ENCODE results near the gene RIPPLY1. TPM values are rescaled to one million over a fixed set of nuclear protein-coding genes. Genes with fewer than 3 reads are reported as not detected.

The RIPPLY1 gene
- total RNA-seq, 1 donor from 2014 or later, result not detected

DNA sequence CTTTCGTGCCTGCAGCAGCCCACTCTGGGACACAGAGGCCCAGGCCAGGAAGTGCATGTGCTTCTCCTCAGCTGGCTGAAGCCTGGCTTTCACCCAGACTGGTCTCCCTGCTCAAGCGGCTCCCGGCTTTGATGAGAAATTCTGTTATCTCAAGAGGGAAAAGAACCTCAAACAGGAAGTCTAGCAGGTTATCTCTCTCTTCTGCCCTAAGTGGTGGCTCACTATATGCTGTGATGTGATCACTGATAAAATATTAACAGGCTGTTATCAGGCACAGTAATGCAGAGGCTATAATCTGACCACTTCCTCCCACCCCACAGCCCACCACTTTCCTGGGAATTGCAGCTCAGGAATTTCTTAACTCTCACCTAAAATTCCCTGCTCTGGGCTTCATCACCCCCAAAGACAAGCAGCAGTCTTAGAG lies 30.4 kb upstream of the RIPPLY1 start:
- no peaks in the 10 kb centered on the region for H3K36me3 ChIP-seq (ENCODE audit: insufficient read depth, low read length)
- H3K9me3 Mint-ChIP-seq (ENCODE audit: unreplicated experiment), result no peaks in the 10 kb centered on the region
- no peaks in the 10 kb centered on the region for H3K36me3 Mint-ChIP-seq (ENCODE audit: low read depth, unreplicated experiment)
- H3K27me3 Mint-ChIP-seq (ENCODE audit: low read depth, unreplicated experiment), result peaks cover 2% of the 10 kb centered on the region
- DNase-seq (ENCODE audit: low read depth) (peak; percentile 47), FAIRE-seq (no peak)
- TF ChIP-seq EZH2 (IDR thresholded peaks at IDR 0.05; ENCODE audit: insufficient read depth, low read length), result no peak
- TF ChIP-seq, protein P1, sequence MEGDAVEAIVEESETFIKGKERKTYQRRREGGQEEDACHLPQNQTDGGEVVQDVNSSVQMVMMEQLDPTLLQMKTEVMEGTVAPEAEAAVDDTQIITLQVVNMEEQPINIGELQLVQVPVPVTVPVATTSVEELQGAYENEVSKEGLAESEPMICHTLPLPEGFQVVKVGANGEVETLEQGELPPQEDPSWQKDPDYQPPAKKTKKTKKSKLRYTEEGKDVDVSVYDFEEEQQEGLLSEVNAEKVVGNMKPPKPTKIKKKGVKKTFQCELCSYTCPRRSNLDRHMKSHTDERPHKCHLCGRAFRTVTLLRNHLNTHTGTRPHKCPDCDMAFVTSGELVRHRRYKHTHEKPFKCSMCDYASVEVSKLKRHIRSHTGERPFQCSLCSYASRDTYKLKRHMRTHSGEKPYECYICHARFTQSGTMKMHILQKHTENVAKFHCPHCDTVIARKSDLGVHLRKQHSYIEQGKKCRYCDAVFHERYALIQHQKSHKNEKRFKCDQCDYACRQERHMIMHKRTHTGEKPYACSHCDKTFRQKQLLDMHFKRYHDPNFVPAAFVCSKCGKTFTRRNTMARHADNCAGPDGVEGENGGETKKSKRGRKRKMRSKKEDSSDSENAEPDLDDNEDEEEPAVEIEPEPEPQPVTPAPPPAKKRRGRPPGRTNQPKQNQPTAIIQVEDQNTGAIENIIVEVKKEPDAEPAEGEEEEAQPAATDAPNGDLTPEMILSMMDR (IDR thresholded peaks at IDR 0.05; ENCODE audit: insufficient read depth, low read depth, low read length), result no peak
- H3K27me3 ChIP-seq (ENCODE audit: insufficient read depth, low read length), result no peaks in the 10 kb centered on the region
- no peaks in the 10 kb centered on the region for H3K9me3 ChIP-seq (ENCODE audit: insufficient read depth, low read depth, low read length)
- no peak overlapping the region for H3K4me3 ChIP-seq (ENCODE audit: insufficient read depth, low read depth, low read length)
- peaks cover 21% of the 10 kb centered on the region for H3K4me1 ChIP-seq (ENCODE audit: insufficient read depth, low read length)
- H3K4me2 ChIP-seq (ENCODE audit: low read length), result peak overlapping the region; percentile 11
- H4K20me1 ChIP-seq (ENCODE audit: insufficient read depth, low read length), result no peaks in the 10 kb centered on the region
- H3K4me3 Mint-ChIP-seq (ENCODE audit: unreplicated experiment), result no peak overlapping the region
- H3K9ac ChIP-seq (ENCODE audit: low read length), result no peak overlapping the region
- no peak overlapping the region for H3K27ac Mint-ChIP-seq (ENCODE audit: unreplicated experiment)
- peaks cover 7% of the 10 kb centered on the region for H3K4me1 Mint-ChIP-seq (ENCODE audit: low read depth, unreplicated experiment)
- H3K79me2 ChIP-seq (ENCODE audit: insufficient read depth, low read length), result no peaks in the 10 kb centered on the region
- H3K27ac ChIP-seq (ENCODE audit: low read depth, low read length), result no peak overlapping the region
- H2AFZ ChIP-seq (ENCODE audit: low read depth, low read length), result no peak overlapping the region

DNA sequence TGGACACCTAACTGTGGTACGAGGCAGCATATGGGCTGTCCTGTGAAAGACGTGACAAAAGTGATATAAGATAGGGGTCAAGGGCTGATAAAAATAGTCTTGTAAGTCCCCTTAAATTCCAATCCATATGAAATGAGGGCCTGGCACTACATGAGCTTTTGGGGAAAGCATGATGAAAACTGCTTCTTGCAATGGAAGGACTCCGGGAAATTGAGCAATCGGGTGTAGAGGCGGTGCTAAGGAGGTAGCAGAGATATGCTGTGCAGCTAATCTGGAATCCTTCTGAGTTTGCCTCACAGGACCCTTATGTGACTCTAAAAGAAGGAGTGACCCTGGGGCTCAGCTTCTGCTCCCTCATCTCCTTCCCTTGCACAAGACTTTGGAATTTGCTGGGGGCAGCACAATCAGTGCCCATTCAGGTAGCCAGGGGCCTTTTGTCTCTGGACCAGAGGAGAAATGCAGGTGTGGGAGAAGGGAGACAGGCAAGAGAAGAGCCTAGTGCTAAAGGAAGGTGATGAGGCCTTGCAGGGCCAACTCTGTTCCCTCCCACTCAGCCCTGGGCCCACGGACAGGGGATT lies 29.9 kb upstream of the RIPPLY1 start:
- DNase-seq (ENCODE audit: low read depth), result peak; percentile 13
- Mint-ChIP-seq H3K27me3 (ENCODE audit: low read depth, unreplicated experiment) (peaks cover 3% of the 10 kb centered on the region), H3K4me3 (ENCODE audit: unreplicated experiment) (no peak overlapping the region), H3K36me3 (ENCODE audit: low read depth, unreplicated experiment) (no peaks in the 10 kb centered on the region), H3K9me3 (ENCODE audit: unreplicated experiment) (no peaks in the 10 kb centered on the region), H3K4me1 (ENCODE audit: low read depth, unreplicated experiment) (peaks cover 7% of the 10 kb centered on the region), H3K27ac (ENCODE audit: unreplicated experiment) (no peak overlapping the region)
- H3K4me2 ChIP-seq (ENCODE audit: low read length), result peak overlapping the region; percentile 31
- no peak overlapping the region for H3K27ac ChIP-seq (ENCODE audit: low read depth, low read length)
- H3K4me3 ChIP-seq (ENCODE audit: insufficient read depth, low read depth, low read length), result no peak overlapping the region
- no peaks in the 10 kb centered on the region for H3K27me3 ChIP-seq (ENCODE audit: insufficient read depth, low read length)
- peaks cover 21% of the 10 kb centered on the region for H3K4me1 ChIP-seq (ENCODE audit: insufficient read depth, low read length)
- no peak for FAIRE-seq
- no peaks in the 10 kb centered on the region for H4K20me1 ChIP-seq (ENCODE audit: insufficient read depth, low read length)
- H3K9ac ChIP-seq (ENCODE audit: low read length), result no peak overlapping the region
- no peaks in the 10 kb centered on the region for H3K9me3 ChIP-seq (ENCODE audit: insufficient read depth, low read depth, low read length)
- H2AFZ ChIP-seq (ENCODE audit: low read depth, low read length), result no peak overlapping the region
- no peaks in the 10 kb centered on the region for H3K79me2 ChIP-seq (ENCODE audit: insufficient read depth, low read length)
- no peak for TF ChIP-seq EZH2 (IDR thresholded peaks at IDR 0.05; ENCODE audit: insufficient read depth, low read length)
- TF ChIP-seq, protein P1 (IDR thresholded peaks at IDR 0.05; ENCODE audit: insufficient read depth, low read depth, low read length), result no peak
- H3K36me3 ChIP-seq (ENCODE audit: insufficient read depth, low read length), result no peaks in the 10 kb centered on the region

DNA sequence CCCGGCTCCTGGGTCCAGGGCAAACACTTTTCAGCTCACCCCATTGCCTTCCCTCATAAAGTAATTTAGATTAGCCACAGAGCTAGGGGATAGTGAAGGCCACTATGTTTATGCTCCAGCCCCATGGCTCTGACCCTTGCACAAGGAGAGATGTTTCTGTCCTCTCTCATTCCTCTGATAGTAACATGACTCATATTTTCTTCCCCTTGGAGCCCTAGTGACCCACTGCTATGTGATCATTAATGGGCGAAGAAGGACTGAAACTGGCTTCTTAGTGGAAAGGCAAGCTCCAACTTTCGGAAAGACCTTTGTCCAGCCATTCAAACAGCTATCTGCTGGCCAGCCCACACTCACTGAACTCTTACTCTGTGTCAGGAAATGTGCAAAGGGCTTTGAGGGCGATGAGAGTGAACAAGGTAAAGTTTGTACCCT lies 29.4 kb upstream of the RIPPLY1 start:
- no peaks in the 10 kb centered on the region for H3K79me2 ChIP-seq (ENCODE audit: insufficient read depth, low read length)
- no peak overlapping the region for H3K4me3 ChIP-seq (ENCODE audit: insufficient read depth, low read depth, low read length)
- no peaks in the 10 kb centered on the region for H4K20me1 ChIP-seq (ENCODE audit: insufficient read depth, low read length)
- TF ChIP-seq, protein P1 (IDR thresholded peaks at IDR 0.05; ENCODE audit: insufficient read depth, low read depth, low read length), result no peak
- TF ChIP-seq EZH2 (IDR thresholded peaks at IDR 0.05; ENCODE audit: insufficient read depth, low read length), result no peak
- Mint-ChIP-seq H3K4me3 (ENCODE audit: unreplicated experiment) (no peak overlapping the region), H3K36me3 (ENCODE audit: low read depth, unreplicated experiment) (no peaks in the 10 kb centered on the region), H3K9me3 (ENCODE audit: unreplicated experiment) (no peaks in the 10 kb centered on the region), H3K4me1 (ENCODE audit: low read depth, unreplicated experiment) (peaks cover 7% of the 10 kb centered on the region), H3K27ac (ENCODE audit: unreplicated experiment) (peak overlapping the region; percentile 55), H3K27me3 (ENCODE audit: low read depth, unreplicated experiment) (peaks cover 3% of the 10 kb centered on the region)
- FAIRE-seq (peak; percentile 20), DNase-seq (ENCODE audit: low read depth) (peak; percentile 33)
- H3K9me3 ChIP-seq (ENCODE audit: insufficient read depth, low read depth, low read length), result no peaks in the 10 kb centered on the region
- no peak overlapping the region for H3K9ac ChIP-seq (ENCODE audit: low read length)
- no peak overlapping the region for H3K27ac ChIP-seq (ENCODE audit: low read depth, low read length)
- H3K4me1 ChIP-seq (ENCODE audit: insufficient read depth, low read length), result peaks cover 21% of the 10 kb centered on the region
- H3K27me3 ChIP-seq (ENCODE audit: insufficient read depth, low read length), result no peaks in the 10 kb centered on the region
- no peaks in the 10 kb centered on the region for H3K36me3 ChIP-seq (ENCODE audit: insufficient read depth, low read length)
- no peak overlapping the region for H2AFZ ChIP-seq (ENCODE audit: low read depth, low read length)
- peak overlapping the region; percentile 31 for H3K4me2 ChIP-seq (ENCODE audit: low read length)

Measured in astrocyte (in vitro differentiated cells and primary cell).